Neutrophil (primary cell): ENCODE results near the gene MARCHF10.

Experiments
- H3K27ac ChIP-seq: fragments of 200-600 bp; sonication (generic); 2 replicates; pipeline ENCODE4 v1.5.1; 2016; ENCODE audit warnings: mild to moderate bottlenecking, moderate library complexity
- H3K27me3 ChIP-seq: fragments of 200-600 bp; sonication (generic); 2 replicates; pipeline ENCODE4 v1.6.0; 2016; ENCODE audit warnings: mild to moderate bottlenecking
- H3K36me3 ChIP-seq: fragments of 200-600 bp; sonication (generic); 2 replicates; pipeline ENCODE4 v1.5.1; 2017
- H3K4me1 ChIP-seq, 2 experiments: fragments of 200-600 bp in 1 of 2; sonication (generic) in 1 of 2; 1 replicate in 1 of 2; 2 replicates in 1 of 2; pipeline versions ENCODE4 v1.5.1 to v1.6.1; 2013 to 2016; ENCODE audit warnings: low read depth in 1 of 2, low read length in 1 of 2, mild to moderate bottlenecking in 1 of 2, moderate library complexity in 1 of 2; ENCODE audit not compliant: control insufficient read depth in 1 of 2, insufficient read depth in 1 of 2
- H3K4me3 ChIP-seq, 2 experiments: fragments of 200-600 bp in 1 of 2; sonication (generic) in 1 of 2; 1 replicate in 1 of 2; 2 replicates in 1 of 2; pipeline ENCODE4 v1.5.1; 2013 to 2016; ENCODE audit warnings: low read depth in 1 of 2, low read length in 1 of 2, mild to moderate bottlenecking in 1 of 2, moderate library complexity in 1 of 2
- H3K9me3 ChIP-seq: fragments of 200-600 bp; sonication (generic); 2 replicates; pipeline ENCODE4 v1.5.1; 2016
- TF ChIP-seq, protein P1 (sequence below): fragments of 200-600 bp; sonication (generic); IDR thresholded peaks from 2 replicates; pipeline ENCODE4 v1.5.1; 2016; ENCODE audit warnings: antibody characterized with exemption

Gene MARCHF10

DNA sequence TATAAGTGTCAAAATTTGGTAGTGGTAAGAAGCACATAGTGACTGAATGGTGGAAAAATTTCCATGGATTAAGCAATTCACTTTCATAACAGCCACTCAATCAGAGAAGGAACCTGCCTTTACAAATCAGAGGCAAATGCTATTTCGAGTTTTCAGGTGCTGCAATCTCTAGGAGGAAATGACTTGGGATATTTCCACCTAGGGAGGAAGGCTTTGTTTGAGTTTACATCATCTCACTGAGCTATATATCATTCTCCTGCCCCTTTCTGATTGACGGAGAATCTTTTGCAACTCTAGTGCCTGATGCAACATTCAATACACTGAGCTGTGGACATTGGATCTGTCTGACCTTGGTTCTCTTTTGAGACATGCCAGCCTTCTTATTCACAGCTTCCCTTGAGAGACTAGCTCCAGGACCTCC, 26.3 kb downstream of the MARCHF10 start:
- no peaks in the 10 kb centered on the region for H3K27me3 ChIP-seq
- peak overlapping the region; percentile 66 for H3K27ac ChIP-seq
- no peaks in the 10 kb centered on the region for H3K9me3 ChIP-seq
- peaks cover 13 to 21% of the 10 kb centered on the region in 2 experiments for H3K4me1 ChIP-seq
- H3K36me3 ChIP-seq = no peaks in the 10 kb centered on the region
- TF ChIP-seq, protein P1, sequence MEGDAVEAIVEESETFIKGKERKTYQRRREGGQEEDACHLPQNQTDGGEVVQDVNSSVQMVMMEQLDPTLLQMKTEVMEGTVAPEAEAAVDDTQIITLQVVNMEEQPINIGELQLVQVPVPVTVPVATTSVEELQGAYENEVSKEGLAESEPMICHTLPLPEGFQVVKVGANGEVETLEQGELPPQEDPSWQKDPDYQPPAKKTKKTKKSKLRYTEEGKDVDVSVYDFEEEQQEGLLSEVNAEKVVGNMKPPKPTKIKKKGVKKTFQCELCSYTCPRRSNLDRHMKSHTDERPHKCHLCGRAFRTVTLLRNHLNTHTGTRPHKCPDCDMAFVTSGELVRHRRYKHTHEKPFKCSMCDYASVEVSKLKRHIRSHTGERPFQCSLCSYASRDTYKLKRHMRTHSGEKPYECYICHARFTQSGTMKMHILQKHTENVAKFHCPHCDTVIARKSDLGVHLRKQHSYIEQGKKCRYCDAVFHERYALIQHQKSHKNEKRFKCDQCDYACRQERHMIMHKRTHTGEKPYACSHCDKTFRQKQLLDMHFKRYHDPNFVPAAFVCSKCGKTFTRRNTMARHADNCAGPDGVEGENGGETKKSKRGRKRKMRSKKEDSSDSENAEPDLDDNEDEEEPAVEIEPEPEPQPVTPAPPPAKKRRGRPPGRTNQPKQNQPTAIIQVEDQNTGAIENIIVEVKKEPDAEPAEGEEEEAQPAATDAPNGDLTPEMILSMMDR = no peak
- H3K4me3 ChIP-seq = no peak overlapping the region

DNA sequence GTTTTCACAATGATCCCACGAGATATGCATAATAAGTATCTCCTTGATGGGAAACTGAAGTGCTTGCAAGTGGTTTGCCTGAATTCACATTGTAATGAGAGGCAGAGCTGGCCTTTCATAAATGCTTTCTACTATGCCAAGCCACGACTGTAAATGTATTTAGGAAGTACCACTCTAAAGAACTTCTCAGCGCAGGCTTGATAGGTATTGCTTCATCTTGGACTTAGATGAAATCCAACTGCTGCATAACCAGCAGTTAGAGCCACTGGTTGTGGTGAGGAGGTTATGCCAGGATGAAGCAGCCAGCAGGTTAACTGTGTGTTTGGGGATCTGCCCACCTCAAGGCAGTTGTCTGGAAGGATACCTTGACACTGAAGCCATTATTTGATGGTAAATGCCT, 26.8 kb downstream of the MARCHF10 start:
- TF ChIP-seq, protein P1 = no peak
- no peaks in the 10 kb centered on the region for H3K36me3 ChIP-seq
- no peaks in the 10 kb centered on the region for H3K27me3 ChIP-seq
- H3K4me1 ChIP-seq = peaks cover 13 to 21% of the 10 kb centered on the region in 2 experiments
- H3K9me3 ChIP-seq = no peaks in the 10 kb centered on the region
- no peak overlapping the region for H3K4me3 ChIP-seq
- H3K27ac ChIP-seq = peak overlapping the region; percentile 66

DNA sequence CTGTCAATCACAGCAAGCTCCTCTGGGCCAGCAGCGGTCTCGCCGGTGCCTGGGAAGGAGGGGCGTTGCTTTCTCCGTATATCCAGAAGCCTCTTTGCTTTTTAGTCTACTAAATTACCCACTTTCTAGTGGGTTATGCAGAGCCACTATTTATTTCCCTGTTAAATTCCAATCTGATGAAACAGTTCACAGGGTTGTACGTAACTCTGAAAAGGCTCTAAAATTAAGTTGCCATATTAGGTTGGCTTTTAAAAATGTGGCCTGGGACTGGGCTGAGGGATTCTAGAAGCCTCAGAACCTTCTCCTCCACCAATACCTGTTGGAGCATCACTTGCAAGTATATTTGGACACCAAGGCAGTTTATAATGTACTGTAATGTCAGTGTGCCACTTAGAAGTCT, 27.2 kb downstream of the MARCHF10 start:
- H3K27ac ChIP-seq = peak overlapping the region; percentile 66
- TF ChIP-seq, protein P1 = no peak
- H3K36me3 ChIP-seq = no peaks in the 10 kb centered on the region
- peaks cover 13 to 21% of the 10 kb centered on the region in 2 experiments for H3K4me1 ChIP-seq
- H3K4me3 ChIP-seq = no peak overlapping the region
- no peaks in the 10 kb centered on the region for H3K9me3 ChIP-seq
- no peaks in the 10 kb centered on the region for H3K27me3 ChIP-seq

DNA sequence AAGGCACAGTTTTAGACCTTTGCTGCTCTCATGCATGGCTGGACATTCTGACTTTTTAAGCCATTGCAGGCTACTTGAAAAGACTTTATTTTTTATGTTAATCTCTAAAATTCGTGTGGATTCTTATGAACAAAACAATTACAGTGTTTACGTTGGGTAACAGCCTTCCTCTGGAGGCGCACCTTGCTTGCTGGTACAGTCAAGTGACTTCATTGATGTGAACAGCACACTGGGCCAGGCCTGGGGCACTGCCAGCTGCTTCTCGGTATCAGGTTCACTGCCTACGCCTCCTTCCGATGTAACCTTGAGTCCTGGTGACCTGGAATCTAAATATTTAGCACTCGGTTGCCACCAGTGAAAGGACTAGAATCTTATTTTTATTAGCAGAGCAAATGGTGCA, 27.8 kb downstream of the MARCHF10 start:
- TF ChIP-seq, protein P1 = no peak
- peaks cover 13 to 21% of the 10 kb centered on the region in 2 experiments for H3K4me1 ChIP-seq
- no peak overlapping the region for H3K4me3 ChIP-seq
- no peaks in the 10 kb centered on the region for H3K9me3 ChIP-seq
- no peaks in the 10 kb centered on the region for H3K36me3 ChIP-seq
- no peaks in the 10 kb centered on the region for H3K27me3 ChIP-seq
- no peak overlapping the region for H3K27ac ChIP-seq

DNA sequence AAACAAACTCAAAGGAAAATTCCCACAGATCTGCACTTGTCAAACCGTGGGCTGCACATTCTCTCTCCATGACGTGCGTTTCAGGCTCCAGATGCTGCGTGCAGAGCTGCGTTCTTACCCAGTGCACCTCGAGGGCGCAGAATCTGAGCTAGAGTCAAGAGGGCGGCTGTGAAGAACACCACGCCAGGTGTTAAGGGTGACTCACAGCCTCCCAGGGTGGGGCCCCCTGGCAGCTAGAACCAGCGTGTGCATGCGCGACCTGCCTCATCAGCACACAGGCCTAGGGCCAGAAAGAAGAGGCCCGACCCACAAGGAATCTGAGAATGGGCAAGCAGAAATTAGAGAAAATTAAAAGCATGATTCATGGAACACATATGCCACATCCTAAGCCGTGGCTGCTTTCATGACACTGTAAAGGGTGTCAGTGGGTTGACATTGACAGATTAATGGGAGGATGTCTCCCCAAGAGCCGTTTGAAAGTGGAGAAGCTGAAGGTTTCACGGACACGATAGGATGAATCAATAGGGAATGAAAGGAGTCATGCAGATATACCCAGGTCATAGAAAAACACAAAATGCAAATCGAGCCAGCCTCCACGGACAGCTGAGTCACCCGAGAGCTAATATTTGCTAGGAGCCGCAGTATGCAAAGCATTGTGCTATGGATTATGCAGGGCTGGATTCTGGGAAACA, 29.0 kb downstream of the MARCHF10 start:
- no peaks in the 10 kb centered on the region for H3K9me3 ChIP-seq
- H3K27me3 ChIP-seq = no peaks in the 10 kb centered on the region
- no peak overlapping the region for H3K27ac ChIP-seq
- TF ChIP-seq, protein P1 = no peak
- H3K36me3 ChIP-seq = no peaks in the 10 kb centered on the region
- H3K4me3 ChIP-seq = no peak overlapping the region
- peaks cover 13 to 21% of the 10 kb centered on the region in 2 experiments for H3K4me1 ChIP-seq
